ENCODE measurements around the gene SARDH.

- TF ChIP-seq CTCF (optimal IDR thresholded peaks at IDR 0.05 in 1 of 3, IDR thresholded peaks at IDR 0.05 in 1 of 3, conservative IDR thresholded peaks at IDR 0.05 in 1 of 3; ENCODE audit: extremely low read depth in 1 of 3, insufficient read depth in 2 of 3, low read length in 3 of 3) (no peak), EZH2 (IDR thresholded peaks at IDR 0.05; ENCODE audit: low read length) (no peak)
These were observed 122.5 kb downstream of the SARDH start for GRCh38 chr9:133615606-133616188.

Measured in keratinocyte (primary cell).